ENCODE data around the gene TOMM20. TPM values are rescaled to one million over a fixed set of nuclear protein-coding genes. Genes with fewer than 3 reads are reported as not detected.

Gene TOMM20
- total and polyA plus RNA-seq, 9 of the 15 experiments (the other 6 are each of a cell fraction or from before 2014, with no cell fraction given), result 70.6 to 334 (median 159) TPM

- TF ChIP-seq GTF3C2 (IDR thresholded peaks at IDR 0.05; ENCODE audit: borderline replicate concordance, extremely low read depth, insufficient read length), result no peak
- peak; percentile 6; the same call in 1 of the 2 replicates for TF ChIP-seq IRF9 (tag; IDR thresholded peaks at IDR 0.05)
- no peak for TF ChIP-seq DLX4 (CRISPR knock-in tag; IDR thresholded peaks at IDR 0.05)
- peak; percentile 86; the same call in 1 of the 2 replicates for TF ChIP-seq CBFB (CRISPR knock-in tag; IDR thresholded peaks at IDR 0.05)
- TF ChIP-seq THRB (CRISPR knock-in tag; conservative IDR thresholded peaks at IDR 0.05), result no peak
- TF ChIP-seq MNT (conservative IDR thresholded peaks at IDR 0.05), result peak; percentile 93 to 97
- TF ChIP-seq ZNF436 (CRISPR knock-in tag; IDR thresholded peaks at IDR 0.05), result no peak
- peak; percentile 9 for TF ChIP-seq ELF4 (CRISPR knock-in tag; IDR thresholded peaks at IDR 0.05)
- TF ChIP-seq PHB (CRISPR knock-in tag; IDR thresholded peaks at IDR 0.05), result no peak
- no peak for TF ChIP-seq RFX1 (IDR thresholded peaks at IDR 0.05)
- TF ChIP-seq ZNF57 (CRISPR knock-in tag; IDR thresholded peaks at IDR 0.05), result no peak
- TF ChIP-seq DDX20 (tag; IDR thresholded peaks at IDR 0.05; ENCODE audit: low read depth), result 0 out of 2 replicates have a peak, but pooled peaks have one; percentile 37
- TF ChIP-seq ZNF668 (CRISPR knock-in tag; IDR thresholded peaks at IDR 0.05), result peak; percentile 64; the same call in 1 of the 2 replicates
- peak; percentile 12; the same call in 1 of the 2 replicates for TF ChIP-seq VEZF1 (CRISPR knock-in tag; IDR thresholded peaks at IDR 0.05)
- TF ChIP-seq ZFP91 (CRISPR knock-in tag; IDR thresholded peaks at IDR 0.05), result 0 out of 2 replicates have a peak, but pooled peaks have one; percentile 43
Observed at GRCh38 chr1:235128456-235129328, at the start of gene TOMM20 (continued).
